MCF 10A (cell line): ENCODE data around the gene GET4. TPM values are rescaled to one million over a fixed set of nuclear protein-coding genes. Genes with fewer than 3 reads are reported as not detected.

Experiments
- BruUV-seq: library from RNA; stranded (reverse); fragments of 400-500 nt; replicated peaks from 2 replicates; lab custom pipeline; 2021; lab: Mats Ljungman, UMichigan
- CTCF ChIA-PET: fragments of 300-600 bp; sonication (Branson Sonifier 250); formaldehyde crosslinking; extraction: SDS; loops from one replicate; lab custom pipeline; 2021; ENCODE audit warnings: antibody characterized with exemption, inconsistent platforms; lab: Yijun Ruan, JAX
- POLR2A ChIA-PET: fragments of 300-600, 350-650 bp; sonication (Branson Sonifier 250); formaldehyde crosslinking; extraction: SDS; loops from one replicate; lab custom pipeline; 2020; ENCODE audit warnings: antibody characterized with exemption, inconsistent platforms; lab: Yijun Ruan, JAX
- DNase-seq: peaks from one replicate; pipeline ENCODE4 v3.0.0-alpha.2; 2018; ENCODE audit not compliant: unreplicated experiment
- H3K27ac Mint-ChIP-seq: one replicate; pipeline ENCODE4 v1.8.0; 2022; ENCODE audit warnings: mild to moderate bottlenecking, low read depth, mixed read lengths; ENCODE audit not compliant: unreplicated experiment
- H3K27me3 Mint-ChIP-seq: one replicate; pipeline ENCODE4 v1.8.0; 2022; ENCODE audit warnings: mixed read lengths; ENCODE audit not compliant: insufficient read depth, unreplicated experiment
- H3K36me3 Mint-ChIP-seq: one replicate; pipeline ENCODE4 v1.8.0; 2022; ENCODE audit warnings: mild to moderate bottlenecking, moderate library complexity, mixed read lengths; ENCODE audit not compliant: insufficient read depth, unreplicated experiment
- H3K4me1 Mint-ChIP-seq: one replicate; pipeline ENCODE4 v1.8.0; 2022; ENCODE audit warnings: mixed read lengths; ENCODE audit not compliant: insufficient read depth, unreplicated experiment
- H3K4me3 Mint-ChIP-seq: one replicate; pipeline ENCODE4 v1.8.0; 2022; ENCODE audit warnings: mild to moderate bottlenecking, moderate library complexity, mixed read lengths; ENCODE audit not compliant: unreplicated experiment
- H3K9me3 Mint-ChIP-seq: one replicate; pipeline ENCODE4 v1.8.0; 2022; ENCODE audit warnings: mixed read lengths; ENCODE audit not compliant: unreplicated experiment
- intact Hi-C: fragments of 100-400 bp; cut with micrococcal nuclease; formaldehyde crosslinking; loops from 2 replicates; pipeline ENCODE4 v1.14.1; 2022
- total RNA-seq: library from RNA; stranded (reverse); gene quantifications from 2 replicates; pipeline ENCODE4 v1.2.3, GENCODE V29; 2022
- TF ChIP-seq, protein P1 (sequence below): fragments of 200-600 bp; IDR thresholded peaks from one replicate; pipeline ENCODE4 v1.8.0; 2022; ENCODE audit warnings: antibody characterized with exemption, mild to moderate bottlenecking; ENCODE audit not compliant: unreplicated experiment

GET4 gene
- total RNA-seq, 1 experiment from 2014 or later: 32.6 TPM

DNA sequence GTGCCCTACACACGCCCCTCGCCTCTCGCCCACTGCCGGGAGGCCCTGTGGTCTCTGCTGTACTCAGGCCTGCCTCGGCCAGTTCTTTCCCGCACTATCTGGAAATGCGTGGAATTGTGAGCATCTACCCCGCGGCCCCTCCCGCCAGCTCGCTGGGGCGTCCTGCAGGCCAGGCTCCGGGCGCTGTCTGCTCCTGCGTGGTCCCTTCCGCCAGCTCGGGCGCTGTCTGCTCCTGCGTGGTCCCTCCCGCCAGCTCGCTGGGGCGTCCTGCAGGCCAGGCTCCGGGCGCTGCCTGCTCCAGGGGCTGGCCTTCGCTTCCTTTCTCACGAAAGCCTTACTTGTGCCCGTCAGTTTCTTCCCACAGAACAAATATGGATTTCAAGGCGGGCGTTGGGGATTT is 14.9 kb downstream of the GET4 start:
- Mint-ChIP-seq H3K27me3 (no peaks in the 10 kb centered on the region), H3K4me1 (peaks cover 6% of the 10 kb centered on the region), H3K4me3 (no peak overlapping the region), H3K27ac (peak overlapping the region; percentile 54), H3K9me3 (no peaks in the 10 kb centered on the region), H3K36me3 (peaks cover 64% of the 10 kb centered on the region)
- BruUV-seq: no TSS peak
- TF ChIP-seq, protein P1, sequence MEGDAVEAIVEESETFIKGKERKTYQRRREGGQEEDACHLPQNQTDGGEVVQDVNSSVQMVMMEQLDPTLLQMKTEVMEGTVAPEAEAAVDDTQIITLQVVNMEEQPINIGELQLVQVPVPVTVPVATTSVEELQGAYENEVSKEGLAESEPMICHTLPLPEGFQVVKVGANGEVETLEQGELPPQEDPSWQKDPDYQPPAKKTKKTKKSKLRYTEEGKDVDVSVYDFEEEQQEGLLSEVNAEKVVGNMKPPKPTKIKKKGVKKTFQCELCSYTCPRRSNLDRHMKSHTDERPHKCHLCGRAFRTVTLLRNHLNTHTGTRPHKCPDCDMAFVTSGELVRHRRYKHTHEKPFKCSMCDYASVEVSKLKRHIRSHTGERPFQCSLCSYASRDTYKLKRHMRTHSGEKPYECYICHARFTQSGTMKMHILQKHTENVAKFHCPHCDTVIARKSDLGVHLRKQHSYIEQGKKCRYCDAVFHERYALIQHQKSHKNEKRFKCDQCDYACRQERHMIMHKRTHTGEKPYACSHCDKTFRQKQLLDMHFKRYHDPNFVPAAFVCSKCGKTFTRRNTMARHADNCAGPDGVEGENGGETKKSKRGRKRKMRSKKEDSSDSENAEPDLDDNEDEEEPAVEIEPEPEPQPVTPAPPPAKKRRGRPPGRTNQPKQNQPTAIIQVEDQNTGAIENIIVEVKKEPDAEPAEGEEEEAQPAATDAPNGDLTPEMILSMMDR: no peak
- no peak for DNase-seq
- ChIA-PET CTCF (interaction anchor here (0.6 to 1.1 kb wide), 2 partner anchors 63 to 326 kb away, joined by 3 read pairs; partner anchors contain the start of gene ADAP1), POLR2A (no interaction called here)
- intact Hi-C loops: no loop called here

DNA sequence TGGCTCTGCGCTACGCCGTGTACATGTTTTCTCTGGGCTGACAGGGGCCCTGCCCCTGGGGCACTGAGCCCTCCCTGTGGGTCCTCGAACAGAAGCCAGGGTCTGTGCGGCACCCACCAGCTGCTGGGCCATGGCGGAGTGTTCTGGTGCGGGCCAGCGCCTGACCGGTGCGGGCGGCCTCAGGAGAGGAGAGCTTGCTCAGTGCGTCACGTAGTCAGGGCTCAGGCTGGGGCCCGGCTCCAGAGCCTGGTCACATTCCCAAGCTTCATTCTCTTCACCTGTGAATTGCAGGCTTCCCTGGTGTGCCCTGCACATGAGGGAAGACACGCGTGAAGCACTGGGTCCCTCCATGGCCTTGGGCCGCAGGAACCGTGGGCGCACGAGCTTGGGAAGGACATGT is 15.5 kb downstream of the GET4 start:
- ChIA-PET CTCF (interaction anchor here (0.6 to 1.1 kb wide), 2 partner anchors 62 to 327 kb away, joined by 3 read pairs; partner anchors contain the start of gene ADAP1), POLR2A (no interaction called here)
- peaks cover 63% of the 10 kb centered on the region for H3K36me3 Mint-ChIP-seq
- H3K27me3 Mint-ChIP-seq: no peaks in the 10 kb centered on the region
- H3K9me3 Mint-ChIP-seq: no peaks in the 10 kb centered on the region
- no peak overlapping the region for H3K4me3 Mint-ChIP-seq
- BruUV-seq: no TSS peak
- TF ChIP-seq, protein P1: no peak
- DNase-seq: no peak
- H3K27ac Mint-ChIP-seq: no peak overlapping the region
- peaks cover 6% of the 10 kb centered on the region for H3K4me1 Mint-ChIP-seq
- intact Hi-C loops: no loop called here

DNA sequence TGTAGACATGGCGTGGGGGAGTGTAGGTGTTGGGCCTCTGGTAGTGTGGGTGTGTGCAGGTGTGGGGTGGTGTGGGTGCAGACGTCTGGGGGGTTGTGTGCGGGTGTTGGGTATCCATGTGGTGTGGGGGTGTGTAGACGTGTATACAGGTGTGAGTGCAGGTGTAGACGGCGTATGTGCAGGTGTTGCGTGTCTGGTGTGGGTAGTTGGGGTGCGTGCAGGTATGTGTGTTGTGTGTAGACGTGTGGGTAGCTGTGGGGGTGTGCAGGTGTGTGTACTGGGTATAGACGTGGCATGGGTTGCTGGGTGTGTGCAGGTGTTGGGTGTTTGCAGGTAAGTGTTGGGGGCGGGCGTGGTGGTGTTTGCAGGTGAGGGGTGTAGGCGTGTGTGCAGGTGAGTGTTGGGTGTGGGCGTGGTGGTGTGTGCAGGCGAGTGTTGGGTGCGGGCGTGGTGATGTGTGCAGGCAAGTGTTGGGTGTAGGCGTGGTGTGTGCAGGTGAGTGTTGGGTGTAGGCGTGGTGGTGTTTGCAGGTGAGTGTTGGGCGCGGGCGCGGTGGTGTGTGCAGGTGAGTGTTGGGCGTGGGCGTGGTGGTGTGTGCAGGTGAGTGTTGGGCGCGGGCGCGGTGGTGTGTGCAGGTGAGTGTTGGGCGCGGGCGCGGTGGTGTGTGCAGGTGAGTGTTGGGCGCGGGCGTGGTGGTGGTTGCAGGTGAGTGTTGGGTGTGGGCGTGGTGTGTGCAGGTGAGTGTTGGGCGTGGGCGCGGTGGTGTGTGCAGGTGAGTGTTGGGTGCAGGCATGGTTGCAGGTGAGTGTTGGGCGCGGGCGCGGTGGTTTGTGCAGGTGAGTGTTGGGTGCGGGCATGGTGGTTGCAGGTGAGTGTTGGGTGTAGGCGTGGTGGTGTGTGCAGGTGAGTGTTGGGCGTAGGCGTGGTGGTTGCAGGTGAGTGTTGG is 16.6 kb downstream of the GET4 start:
- BruUV-seq: no TSS peak
- Mint-ChIP-seq H3K4me1 (peaks cover 6% of the 10 kb centered on the region), H3K27ac (no peak overlapping the region)

DNA sequence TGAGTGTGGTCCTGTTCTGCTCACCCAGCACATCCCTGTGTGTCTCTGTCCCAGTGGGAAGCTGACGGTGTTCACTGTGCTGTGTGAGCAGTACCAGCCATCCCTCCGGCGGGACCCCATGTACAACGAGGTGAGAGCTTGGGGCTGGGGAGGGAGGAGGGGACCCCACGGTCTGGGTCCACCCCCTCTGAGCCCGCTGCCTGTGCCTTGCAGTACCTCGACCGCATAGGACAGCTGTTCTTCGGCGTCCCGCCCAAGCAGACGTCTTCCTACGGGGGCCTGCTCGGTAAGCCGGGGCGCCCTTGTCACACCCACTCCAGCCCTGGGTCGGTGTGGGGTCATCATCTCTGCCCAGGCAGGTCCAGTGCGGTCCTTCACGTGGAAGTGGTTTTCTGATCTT is 17.3 kb downstream of the GET4 start:
- ChIA-PET CTCF (interaction anchor here (1.1 kb wide), 1 partner anchor 15 kb away, joined by 4 read pairs; no protein-coding TSS in a partner anchor), POLR2A (no interaction called here)
- no peaks in the 10 kb centered on the region for H3K9me3 Mint-ChIP-seq
- no peak for DNase-seq
- peaks cover 6% of the 10 kb centered on the region for H3K4me1 Mint-ChIP-seq
- no peak overlapping the region for H3K27ac Mint-ChIP-seq
- BruUV-seq: no TSS peak
- no peak overlapping the region for H3K4me3 Mint-ChIP-seq
- H3K36me3 Mint-ChIP-seq: peaks cover 53% of the 10 kb centered on the region
- no peaks in the 10 kb centered on the region for H3K27me3 Mint-ChIP-seq
- TF ChIP-seq, protein P1: no peak
- intact Hi-C loops: no loop called here

More for the DNA sequence above, 16.6 kb downstream of the GET4 start:
- DNase-seq: no peak
- Mint-ChIP-seq H3K36me3 (peaks cover 58% of the 10 kb centered on the region), H3K9me3 (no peaks in the 10 kb centered on the region), H3K4me3 (no peak overlapping the region), H3K27me3 (no peaks in the 10 kb centered on the region)
- TF ChIP-seq, protein P1: no peak
- CTCF ChIA-PET: interaction anchor here (0.7 to 1.1 kb wide), 3 partner anchors 15 to 1274 kb away, joined by 3 to 4 read pairs (median 3); partner anchors contain the start of gene ADAP1
- intact Hi-C loops: no loop called here
- POLR2A ChIA-PET: no interaction called here
